H9 (cell line): Measurements from ENCODE around the gene RASGRF2. TPM values are rescaled to one million over a fixed set of nuclear protein-coding genes. Genes with fewer than 3 reads are reported as not detected.

Experiments used
- DNase-seq: peaks from one replicate; pipeline ENCODE4 v3.0.0-alpha.2; 2017
- H2AFZ ChIP-seq: one replicate; pipeline ENCODE4 v1.6.1; 2013; ENCODE audit warnings: mild to moderate bottlenecking, low read length, control low read depth, moderate library complexity
- H2AK5ac ChIP-seq: 2 replicates; pipeline ENCODE4 v1.6.1; 2013; ENCODE audit warnings: low read length, control low read depth, mixed read lengths; ENCODE audit not compliant: insufficient read length
- H2BK120ac ChIP-seq: one replicate; pipeline ENCODE4 v1.6.1; 2013; ENCODE audit warnings: low read depth, mild to moderate bottlenecking, low read length, control low read depth, inconsistent platforms; ENCODE audit not compliant: poor library complexity, severe bottlenecking
- H2BK12ac ChIP-seq: 2 replicates; pipeline ENCODE4 v1.6.1; 2013; ENCODE audit warnings: low read length, control low read depth, mixed read lengths, low read depth; ENCODE audit not compliant: insufficient read length
- H2BK15ac ChIP-seq: 2 replicates; pipeline ENCODE4 v1.6.1; 2013; ENCODE audit warnings: low read depth, low read length, control low read depth
- H2BK20ac ChIP-seq: one replicate; pipeline ENCODE4 v1.6.1; 2013; ENCODE audit warnings: low read depth, mild to moderate bottlenecking, low read length, control low read depth, inconsistent platforms; ENCODE audit not compliant: poor library complexity, severe bottlenecking
- H2BK5ac ChIP-seq: 2 replicates; pipeline ENCODE4 v1.6.1; 2013; ENCODE audit warnings: low read length, control low read depth, mixed read lengths; ENCODE audit not compliant: insufficient read length
- H3K14ac ChIP-seq: 2 replicates; pipeline ENCODE4 v1.6.1; 2013; ENCODE audit warnings: low read length, control low read depth; ENCODE audit not compliant: insufficient read depth
- H3K18ac ChIP-seq: 2 replicates; pipeline ENCODE4 v1.6.1; 2013; ENCODE audit warnings: low read depth, mild to moderate bottlenecking, mixed read lengths, low read length, control low read depth; ENCODE audit not compliant: insufficient read length
- H3K23ac ChIP-seq: 2 replicates; pipeline ENCODE4 v1.6.1; 2013; ENCODE audit warnings: low read length, control low read depth, mixed read lengths, low read depth; ENCODE audit not compliant: insufficient read length
- H3K23me2 ChIP-seq: 2 replicates; pipeline ENCODE4 v1.6.1; 2013; ENCODE audit warnings: low read depth, mild to moderate bottlenecking, mixed read lengths, low read length, control low read depth; ENCODE audit not compliant: insufficient read length, poor library complexity, severe bottlenecking
- H3K27ac ChIP-seq: 2 replicates; pipeline ENCODE4 v1.5.1; 2013; ENCODE audit warnings: low read length, control low read depth, mixed read lengths, low read depth; ENCODE audit not compliant: insufficient read length
- H3K27me3 ChIP-seq: 2 replicates; pipeline ENCODE4 v1.6.1; 2013; ENCODE audit warnings: low read length, control low read depth, inconsistent platforms; ENCODE audit not compliant: insufficient read depth
- H3K4ac ChIP-seq: 2 replicates; pipeline ENCODE4 v1.6.1; 2013; ENCODE audit warnings: low read depth, mild to moderate bottlenecking, control low read depth, inconsistent platforms, low read length, moderate library complexity
- H3K4me1 ChIP-seq: 2 replicates; pipeline ENCODE4 v1.6.1; 2013; ENCODE audit warnings: low read length, control low read depth, inconsistent platforms; ENCODE audit not compliant: insufficient read depth
- H3K4me2 ChIP-seq: 2 replicates; pipeline ENCODE4 v1.6.1; 2013; ENCODE audit warnings: low read length, control low read depth, mixed read lengths; ENCODE audit not compliant: insufficient read length, insufficient read depth
- H3K56ac ChIP-seq: 2 replicates; pipeline ENCODE4 v1.6.1; 2013; ENCODE audit warnings: low read depth, mild to moderate bottlenecking, mixed read lengths, low read length, control low read depth; ENCODE audit not compliant: insufficient read length
- H3K79me1 ChIP-seq: 2 replicates; pipeline ENCODE4 v1.6.1; 2013; ENCODE audit warnings: low read depth, mild to moderate bottlenecking, moderate library complexity, low read length, control low read depth, inconsistent platforms; ENCODE audit not compliant: insufficient read depth, poor library complexity, severe bottlenecking
- H3K79me2 ChIP-seq: 2 replicates; pipeline ENCODE4 v1.6.1; 2013; ENCODE audit warnings: low read length, control low read depth, inconsistent platforms; ENCODE audit not compliant: insufficient read depth
- H3K9ac ChIP-seq: 2 replicates; pipeline ENCODE4 v1.6.1; 2013; ENCODE audit warnings: low read length, control low read depth, mixed read lengths; ENCODE audit not compliant: insufficient read length; ENCODE audit errors: extremely low read depth
- H3K9me3 ChIP-seq: one replicate; pipeline ENCODE4 v1.6.1; 2013; ENCODE audit warnings: low read depth, low read length, inconsistent platforms; ENCODE audit not compliant: control insufficient read depth
- H3T11ph ChIP-seq: one replicate; pipeline ENCODE4 v1.6.1; 2013; ENCODE audit warnings: mild to moderate bottlenecking, low read length, control low read depth, inconsistent platforms
- H4K20me1 ChIP-seq: one replicate; pipeline ENCODE4 v1.6.1; 2013; ENCODE audit not compliant: control insufficient read depth, insufficient read length, insufficient read depth
- H4K5ac ChIP-seq: 2 replicates; pipeline ENCODE4 v1.6.1; 2013; ENCODE audit warnings: low read depth, mild to moderate bottlenecking, mixed read lengths, low read length, control low read depth; ENCODE audit not compliant: insufficient read length
- H4K8ac ChIP-seq: replicated peaks from 2 replicates; pipeline ENCODE4 v1.6.1; 2013; ENCODE audit warnings: low read length, control low read depth, mixed read lengths, low read depth; ENCODE audit not compliant: insufficient read length
- H4K91ac ChIP-seq: 2 replicates; pipeline ENCODE4 v1.6.1; 2013; ENCODE audit warnings: low read depth, mild to moderate bottlenecking, moderate library complexity, mixed read lengths, low read length, control low read depth; ENCODE audit not compliant: insufficient read length
- H3K27ac Mint-ChIP-seq, 3 experiments: 2 replicates in 2 of 3; 3 replicates in 1 of 3; pipeline ENCODE4 v1.8.0; 2020 to 2021; ENCODE audit warnings: mixed read lengths in 3 of 3, mild to moderate bottlenecking in 1 of 3, moderate library complexity in 1 of 3
- H3K27me3 Mint-ChIP-seq: 2 replicates; pipeline ENCODE4 v1.8.0; 2021; ENCODE audit warnings: low read depth, mild to moderate bottlenecking, moderate library complexity, mixed read lengths
- H3K36me3 Mint-ChIP-seq, 3 experiments: 2 replicates in 2 of 3; 3 replicates in 1 of 3; pipeline ENCODE4 v1.8.0; 2020 to 2021; ENCODE audit warnings: low read depth in 3 of 3, mixed read lengths in 3 of 3; ENCODE audit not compliant: insufficient read depth in 1 of 3
- H3K4me1 Mint-ChIP-seq, 2 experiments: 2 replicates each; pipeline ENCODE4 v1.8.0; 2020; ENCODE audit warnings: mixed read lengths in 2 of 2
- H3K4me3 Mint-ChIP-seq, 2 experiments: 2 replicates in 1 of 2; 3 replicates in 1 of 2; pipeline ENCODE4 v1.8.0; 2020 to 2021; ENCODE audit warnings: mild to moderate bottlenecking in 2 of 2, mixed read lengths in 2 of 2, moderate library complexity in 1 of 2
- H3K9me3 Mint-ChIP-seq, 2 experiments: 2 replicates in 1 of 2; 3 replicates in 1 of 2; pipeline ENCODE4 v1.8.0; 2020; ENCODE audit warnings: mild to moderate bottlenecking in 2 of 2, mixed read lengths in 2 of 2, moderate library complexity in 1 of 2
- CTCF ChIP-seq: fragments of 200-600 bp; sonication (generic); conservative IDR thresholded peaks from 3 replicates; pipeline ENCODE4 v1.8.0; 2021; ENCODE audit warnings: antibody characterized with exemption, mild to moderate bottlenecking
- total RNA-seq: library from RNA; stranded (reverse); gene quantifications from 2 replicates; pipeline ENCODE4 v1.2.1, GENCODE V29; 2021

Gene RASGRF2
- total RNA-seq, 1 experiment from 2014 or later: 13.5 TPM

DNA sequence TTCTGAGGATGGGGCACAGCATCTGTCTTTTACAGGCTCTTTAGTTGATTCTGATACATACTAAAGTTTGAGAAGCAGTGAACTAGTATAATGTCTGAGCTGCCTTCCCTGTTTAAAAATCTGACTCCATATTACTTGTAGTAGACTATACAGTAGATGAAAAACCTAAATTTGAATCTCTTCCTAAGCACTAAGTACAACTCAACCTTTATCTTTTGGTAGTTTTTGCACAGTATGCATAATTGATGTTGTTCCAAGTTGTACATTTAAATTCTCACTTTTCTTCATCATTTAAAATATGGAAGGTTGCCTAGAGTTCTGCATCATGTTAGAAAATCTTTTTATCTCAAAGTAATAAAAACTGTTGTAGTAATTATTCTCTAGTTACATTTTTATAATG, 174.4 kb downstream of the RASGRF2 start:
- Histone ChIP-seq H3K4me2 (no peak overlapping the region), H3T11ph (no peak overlapping the region), H2BK5ac (no peak overlapping the region), H2BK15ac (no peak overlapping the region), H3K4ac (no peak overlapping the region), H2BK12ac (no peak overlapping the region), H4K8ac (no peak overlapping the region), H3K27me3 (no peaks in the 10 kb centered on the region), H3K18ac (no peak overlapping the region), H3K4me1 (no peaks in the 10 kb centered on the region), H2AFZ (no peak overlapping the region), H2BK120ac (no peak overlapping the region), H2AK5ac (no peak overlapping the region), H3K56ac (no peak overlapping the region), H4K91ac (no peak overlapping the region), H2BK20ac (no peak overlapping the region), H4K20me1 (no peaks in the 10 kb centered on the region), H3K9me3 (no peaks in the 10 kb centered on the region), H4K5ac (no peak overlapping the region), H3K23me2 (no peaks in the 10 kb centered on the region), H3K23ac (no peak overlapping the region), H3K79me1 (no peaks in the 10 kb centered on the region), H3K27ac (no peak overlapping the region), H3K9ac (no peak overlapping the region), H3K14ac (no peak overlapping the region), H3K79me2 (no peaks in the 10 kb centered on the region)
- Mint-ChIP-seq H3K27ac (no peak overlapping the region), H3K36me3 (peaks cover 0 to 2% (median 0%) of the 10 kb centered on the region in 3 experiments; a peak in 2 of 7 replicates), H3K4me3 (no peak overlapping the region), H3K9me3 (peaks cover 0 to 4% of the 10 kb centered on the region in 2 experiments; a peak in 1 of 5 replicates), H3K4me1 (peaks cover 9 to 13% of the 10 kb centered on the region in 2 experiments), H3K27me3 (no peaks in the 10 kb centered on the region)
- TF ChIP-seq CTCF: no peak
- DNase-seq: no peak
